Gastroesophageal sphincter (tissue), 3 donors: Measurements from ENCODE around the gene HBP1.

Experiments
- CTCF ChIP-seq, 4 experiments: fragments of 200-600 bp in 2 of 4; fragments of 450-650 bp in 2 of 4; sonication (generic) in 1 of 4; IDR thresholded peaks; one replicate each; pipeline ENCODE4 v1.5.1; 2017 to 2019; ENCODE audit warnings: antibody characterized with exemption in 4 of 4, mild to moderate bottlenecking in 2 of 4, moderate library complexity in 2 of 4
- EP300 ChIP-seq: sonication (generic); formaldehyde crosslinking; IDR thresholded peaks from one replicate; pipeline ENCODE4 v1.6.1; 2017; ENCODE audit warnings: antibody characterized with exemption, mild to moderate bottlenecking
- POLR2A ChIP-seq, 2 donors: fragments of 450-650 bp; IDR thresholded peaks; one replicate each; pipeline ENCODE4 v1.6.1; 2017; ENCODE audit warnings: antibody characterized with exemption in 2 of 2, mild to moderate bottlenecking in 2 of 2, moderate library complexity in 1 of 2
- POLR2AphosphoS5 ChIP-seq: sonication (generic); formaldehyde crosslinking; IDR thresholded peaks from one replicate; pipeline ENCODE4 v1.6.1; 2017; ENCODE audit warnings: antibody characterized with exemption

GRCh38 chr7:107230334-107230733, 61.5 kb downstream of the HBP1 start:
- TF ChIP-seq CTCF (IDR thresholded peaks at IDR 0.05) (no peak), EP300 (no peak), POLR2A (IDR thresholded peaks at IDR 0.05) (no peak), POLR2AphosphoS5 (no peak)
